GM18498 (cell line): ENCODE results near the gene NXF1.
"Not testable (repeated sequence)": the region's sequence is repeated elsewhere in the genome, so short reads cannot be mapped to it uniquely, and the experiment has no call there.

ENCODE experiments used
- ATAC-seq: cut with Tn5 transposase; IDR thresholded peaks from one replicate; pipeline ENCODE4 v1.9.1; 2021; ENCODE audit warnings: mild to moderate bottlenecking, moderate library complexity; ENCODE audit not compliant: unreplicated experiment

NXF1 gene

DNA sequence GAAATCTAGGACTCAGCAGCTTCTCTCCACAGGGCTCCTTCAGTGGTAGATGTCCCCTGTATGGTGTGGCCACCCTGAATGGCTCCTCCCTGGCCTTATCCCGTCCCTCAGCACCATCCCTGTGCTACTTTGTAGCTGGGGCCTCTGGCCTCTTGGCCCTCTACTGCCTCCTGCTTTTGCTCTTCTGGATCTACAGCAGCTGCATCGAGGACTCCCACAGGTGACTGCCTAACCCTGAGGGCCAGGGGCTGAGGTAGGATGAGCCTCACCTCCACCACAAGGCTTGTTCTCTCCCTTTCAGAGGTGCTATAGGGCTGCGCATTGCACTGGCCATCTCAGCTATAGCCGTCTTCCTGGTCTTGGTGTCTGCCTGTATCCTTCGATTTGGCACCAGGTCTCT is 16.2 kb downstream of the NXF1 start:
- no peak for ATAC-seq

- ATAC-seq: peak; percentile 72
Measured at GRCh38 chr11:62787005-62787759, 18.1 kb downstream of the NXF1 start, which contains the start of gene TMEM179B. Gene TMEM179B (plus strand): TSS chr11:62787402. CDS start chr11:62787432, 30 bp downstream.

DNA sequence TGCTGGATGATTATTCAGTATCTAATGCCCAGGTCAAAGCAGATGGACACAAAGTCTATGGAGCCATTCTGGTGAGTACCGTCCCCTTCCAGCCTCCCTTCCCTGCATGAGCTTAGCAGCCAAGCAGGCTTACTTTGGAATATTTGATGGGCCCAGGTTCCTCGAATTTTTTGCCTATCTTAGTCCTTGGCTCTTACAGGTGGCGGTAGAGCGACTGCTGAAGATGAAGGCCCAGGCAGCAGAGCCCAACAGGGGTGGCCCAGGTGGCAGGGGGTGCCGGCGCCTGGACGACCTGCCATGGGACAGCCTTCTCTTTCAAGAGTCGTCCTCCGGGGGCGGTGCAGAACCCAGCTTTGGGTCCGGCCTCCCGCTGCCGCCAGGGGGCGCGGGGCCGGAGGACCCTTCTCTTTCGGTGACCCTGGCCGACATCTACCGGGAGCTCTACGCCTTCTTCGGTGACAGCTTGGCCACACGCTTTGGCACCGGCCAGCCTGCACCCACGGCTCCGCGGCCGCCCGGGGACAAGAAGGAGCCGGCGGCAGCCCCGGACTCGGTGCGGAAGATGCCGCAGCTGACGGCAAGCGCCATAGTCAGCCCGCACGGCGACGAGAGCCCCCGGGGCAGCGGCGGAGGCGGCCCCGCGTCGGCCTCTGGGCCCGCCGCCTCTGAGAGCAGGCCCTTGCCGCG is 18.8 kb downstream of the NXF1 start:
- ATAC-seq: peak; percentile 73

DNA sequence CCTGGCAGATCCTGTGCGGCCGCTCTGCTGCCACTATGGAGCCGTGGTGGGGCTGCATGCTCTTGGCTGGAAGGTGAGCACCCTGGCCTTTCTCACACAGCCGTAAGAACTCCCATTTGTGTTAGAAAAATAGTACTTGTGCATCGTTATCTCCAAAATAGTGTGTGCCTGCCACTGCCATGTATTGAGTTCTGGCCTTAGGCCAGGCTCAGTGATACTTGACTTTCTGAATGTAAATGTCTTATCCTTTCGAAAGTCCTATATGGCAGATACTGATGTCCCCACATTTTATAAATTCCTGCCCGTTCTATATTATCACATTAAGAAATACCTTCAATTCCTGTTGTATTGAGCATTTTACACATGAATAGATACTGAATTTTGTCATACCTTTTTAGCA is 22.5 kb downstream of the NXF1 start:
- ATAC-seq: no peak

- no peak for ATAC-seq
Measured at GRCh38 chr11:62778441-62778840, 26.8 kb downstream of the NXF1 start.

DNA sequence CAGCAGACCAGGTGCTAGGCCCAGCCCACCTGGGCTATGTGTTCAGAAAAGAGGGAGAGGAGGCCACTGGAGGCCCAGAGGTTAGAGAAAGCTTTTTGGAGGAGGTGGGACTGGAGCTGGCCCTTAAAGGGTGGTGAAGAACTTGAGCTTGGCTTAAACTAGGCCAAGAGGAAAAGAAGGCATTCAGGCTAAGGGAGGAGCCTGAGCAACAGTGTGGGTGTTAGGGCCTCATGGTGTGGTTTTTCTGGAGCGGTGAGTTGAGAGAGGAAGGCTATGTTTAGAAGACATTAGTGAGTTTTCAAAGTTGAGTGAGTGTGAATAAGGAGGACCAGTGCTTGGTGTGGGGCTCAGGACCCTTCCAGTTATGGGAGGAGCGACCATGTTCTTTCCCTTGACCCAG is 27.9 kb downstream of the NXF1 start:
- ATAC-seq: no peak

- ATAC-seq: no peak
Measured at GRCh38 chr11:62775646-62776045, 29.6 kb downstream of the NXF1 start.

GRCh38 chr11:62774407-62774806 is 30.8 kb downstream of the NXF1 start:
- ATAC-seq: no peak

DNA sequence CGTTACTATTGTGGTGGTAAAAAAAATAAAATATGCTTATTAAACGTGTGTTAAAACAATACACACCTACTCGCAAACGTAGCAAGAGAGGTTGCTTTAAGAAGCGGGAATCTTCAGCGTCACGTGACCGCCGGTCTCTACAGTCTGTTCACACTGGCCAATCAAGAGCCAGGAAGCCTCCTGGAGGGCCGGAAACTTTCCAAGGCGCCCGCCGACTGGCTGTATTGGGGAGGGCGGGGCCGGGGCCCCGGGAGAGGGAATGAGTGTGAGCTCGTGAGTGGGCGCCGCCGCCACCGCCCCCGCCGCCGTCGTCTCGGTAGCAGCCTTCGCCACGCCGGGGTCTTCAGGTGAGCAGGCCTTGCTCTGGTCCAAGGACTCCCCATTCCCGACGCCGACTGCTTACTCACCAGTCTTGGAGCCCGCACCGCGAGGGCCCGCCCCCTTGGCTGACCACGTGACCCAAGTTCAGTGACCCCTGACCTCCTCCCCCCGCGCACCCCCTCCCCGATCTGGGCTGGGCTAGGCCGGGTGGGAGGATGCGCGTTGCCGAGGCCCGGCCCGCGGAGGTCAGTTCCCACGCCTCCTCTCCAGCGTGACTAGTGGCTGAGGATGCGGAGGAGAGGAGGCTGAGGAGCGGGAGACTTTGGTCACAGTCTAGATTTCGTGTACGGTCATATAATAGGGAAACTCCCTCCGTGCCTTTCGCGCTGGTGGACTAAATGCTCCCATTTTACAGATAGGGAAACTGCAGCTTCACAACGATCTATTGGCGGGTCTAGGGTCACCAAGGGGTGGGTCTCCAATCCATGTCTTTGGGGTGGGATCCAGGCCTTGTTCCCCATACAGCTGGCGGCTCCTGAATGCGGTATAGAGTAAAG is 33.9 kb downstream of the NXF1 start, which contains the start of gene TAF6L:
TAF6L (plus strand) TSS at position 253 of the 878 bp plus-strand sequence. CDS start 4,388 bp downstream, outside the sequence.
- peak; percentile 83 for ATAC-seq

- no peak for ATAC-seq
Measured at GRCh38 chr11:62770778-62771143, 34.5 kb downstream of the NXF1 start.

- ATAC-seq: not testable (repeated sequence)
Measured at GRCh38 chr11:62760867-62761227, 44.4 kb downstream of the NXF1 start.

GRCh38 chr11:62757846-62758788 is 47.1 kb downstream of the NXF1 start:
- ATAC-seq: no peak

- ATAC-seq: no peak
Measured at GRCh38 chr11:62755086-62755615, 50.1 kb downstream of the NXF1 start.

DNA sequence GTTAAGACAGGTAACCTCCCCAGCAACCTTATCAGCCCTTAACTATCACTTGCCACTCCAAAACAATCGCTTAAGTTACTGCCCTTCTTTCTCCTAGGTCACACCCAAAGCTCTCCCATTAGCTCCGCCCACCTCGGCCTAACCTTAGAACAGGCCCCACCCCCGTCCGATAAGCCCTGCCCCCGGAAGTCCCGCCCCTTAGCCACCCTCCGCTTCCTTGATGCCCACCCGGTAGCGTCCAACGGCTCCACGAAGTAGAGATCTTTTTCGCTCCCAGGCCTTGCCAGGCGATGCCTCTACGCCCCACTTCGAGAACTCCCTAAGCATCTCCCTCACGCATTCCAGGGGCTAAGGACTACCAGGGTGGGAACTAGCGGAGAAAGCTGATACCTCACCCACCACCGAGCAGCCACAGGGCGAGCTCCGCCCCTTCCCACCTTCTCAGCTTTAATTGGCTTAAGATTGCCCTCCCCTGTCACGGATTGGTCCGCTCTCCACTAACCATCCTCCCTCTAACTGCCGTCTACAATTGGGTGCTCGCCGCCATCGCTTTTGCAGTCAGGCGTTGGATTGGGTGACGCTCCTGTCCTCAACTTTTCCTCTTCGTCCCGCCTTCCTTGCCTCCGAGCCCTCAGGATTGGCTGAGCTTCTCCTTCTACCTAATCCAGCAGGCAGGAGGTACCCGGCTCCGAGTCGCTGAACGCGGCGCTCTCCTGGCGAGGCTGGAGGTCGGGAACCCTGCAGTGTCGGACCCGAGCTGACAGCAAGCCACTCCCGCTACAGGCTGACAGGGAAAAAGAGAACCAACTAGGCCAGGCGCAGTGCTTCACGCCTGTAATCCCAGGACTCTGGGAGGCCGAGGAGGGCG is 51.3 kb downstream of the NXF1 start, which contains the start of gene ZBTB3:
ZBTB3 (minus strand) TSS at position 425 of the 868 bp plus-strand sequence. CDS start 496 bp downstream, outside the sequence.
- ATAC-seq: peak; percentile 94

DNA sequence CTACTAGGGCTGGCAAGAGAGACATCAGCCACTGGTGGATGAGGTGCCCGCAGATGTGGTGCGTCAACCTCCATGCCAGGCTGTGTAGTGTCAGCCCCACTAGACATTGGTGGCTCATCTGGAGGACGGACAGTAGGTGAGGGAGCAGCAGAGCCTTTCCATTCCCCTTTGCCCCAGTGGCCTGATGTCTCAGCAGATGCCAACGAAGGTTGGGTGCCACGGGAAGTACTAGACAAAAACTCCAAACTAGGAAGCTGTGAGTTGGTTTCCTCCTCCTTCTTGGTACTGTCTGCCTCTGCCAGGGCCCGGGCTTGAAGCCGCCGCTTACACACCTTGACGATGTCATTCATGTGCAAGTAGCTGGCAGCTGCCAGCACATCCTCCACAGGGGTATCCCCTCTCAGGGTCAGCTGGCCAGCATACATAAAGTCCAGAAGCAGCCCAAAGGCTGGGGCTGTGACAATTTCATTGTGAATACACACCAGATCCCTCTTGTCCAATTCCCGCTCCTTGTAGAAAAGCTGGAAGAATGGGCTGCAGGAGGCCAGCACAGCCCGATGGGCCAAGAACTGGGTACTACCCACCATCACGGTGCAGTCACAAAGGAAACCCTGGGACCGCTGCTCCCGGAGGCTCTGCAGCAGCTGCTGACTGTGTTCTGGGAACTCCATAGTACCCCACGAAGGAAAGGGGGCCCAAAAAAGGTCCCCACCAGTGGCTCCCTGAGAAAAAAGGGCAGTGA is 52.1 kb downstream of the NXF1 start:
- peak; percentile 2 for ATAC-seq

DNA sequence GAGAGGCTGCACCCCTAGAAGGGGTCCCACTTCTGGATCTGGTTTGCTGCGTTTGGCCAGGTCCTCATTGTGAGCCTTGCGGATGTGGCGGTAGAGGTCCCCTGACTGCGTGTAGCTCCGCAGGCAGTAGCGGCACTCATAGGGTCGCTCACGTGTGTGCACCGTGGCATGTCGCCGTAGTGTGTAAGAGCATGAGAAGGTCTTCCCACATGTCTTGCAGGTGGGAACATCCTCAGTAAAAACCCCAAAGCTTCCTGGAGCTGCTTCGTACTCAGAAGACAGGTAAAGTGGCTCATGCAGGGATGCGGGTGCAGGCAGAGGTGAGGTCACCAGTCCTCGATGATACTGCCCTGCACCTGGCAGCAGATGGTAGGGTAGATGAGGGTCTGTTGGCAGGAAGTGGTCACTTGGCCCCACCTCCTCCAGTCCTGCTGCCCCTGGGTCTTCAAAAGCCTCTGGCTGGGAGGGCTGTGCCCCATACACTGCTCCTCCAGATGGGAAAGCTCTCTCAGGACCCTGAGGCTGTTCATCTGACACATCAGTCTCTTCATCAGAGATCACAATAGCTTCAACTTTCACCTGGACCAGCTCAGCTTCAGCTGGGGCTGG is 53.0 kb downstream of the NXF1 start:
- ATAC-seq: no peak

GRCh38 chr11:62749931-62750330 is 55.3 kb downstream of the NXF1 start:
- ATAC-seq: not testable (repeated sequence)
